ENCODE measurements around the gene TRIM3. TPM values are rescaled to one million over a fixed set of nuclear protein-coding genes. Genes with fewer than 3 reads are reported as not detected.
"Not testable (repeated sequence)": the region's sequence is repeated elsewhere in the genome, so short reads cannot be mapped to it uniquely, and the experiment has no call there.

The TRIM3 gene
- 21.9 TPM for polyA plus RNA-seq (2013, experiment 1 of 4)
- polyA plus RNA-seq (2013, experiment 2 of 4): 18.8 TPM
- polyA plus RNA-seq (2013, experiment 3 of 4): 11.5 TPM
- 13.1 TPM for polyA plus RNA-seq (2013, experiment 4 of 4)

GRCh38 chr11:6473451-6474412 lies at the start of gene TRIM3:
TSS of gene TRIM3 (minus strand) at chr11:6473941. CDS start at chr11:6465695, 8,246 bp downstream.
- Histone ChIP-seq H3K4me3 (ENCODE audit: insufficient read depth, low read depth, low read length) (peak within 1 kb of the TSS; percentile 87), H3K36me3 (ENCODE audit: control insufficient read depth, insufficient read depth, low read length) (peaks cover 16% of the 10 kb centered on the region), H3K4me1 (ENCODE audit: control insufficient read depth, insufficient read depth, low read length) (peaks cover 11% of the 10 kb centered on the region), H3K9me3 (ENCODE audit: control insufficient read depth, low read length) (no peaks in the 10 kb centered on the region), H3K27me3 (ENCODE audit: control insufficient read depth, insufficient read depth, low read length, poor library complexity, severe bottlenecking) (no peaks in the 10 kb centered on the region), H3K27ac (ENCODE audit: insufficient read depth, low read depth, low read length, poor library complexity, severe bottlenecking) (peak within 1 kb of the TSS; percentile 86)
- WGBS, 2 experiments: 1% methylated on average over 87 of the region's 87 CpGs

DNA sequence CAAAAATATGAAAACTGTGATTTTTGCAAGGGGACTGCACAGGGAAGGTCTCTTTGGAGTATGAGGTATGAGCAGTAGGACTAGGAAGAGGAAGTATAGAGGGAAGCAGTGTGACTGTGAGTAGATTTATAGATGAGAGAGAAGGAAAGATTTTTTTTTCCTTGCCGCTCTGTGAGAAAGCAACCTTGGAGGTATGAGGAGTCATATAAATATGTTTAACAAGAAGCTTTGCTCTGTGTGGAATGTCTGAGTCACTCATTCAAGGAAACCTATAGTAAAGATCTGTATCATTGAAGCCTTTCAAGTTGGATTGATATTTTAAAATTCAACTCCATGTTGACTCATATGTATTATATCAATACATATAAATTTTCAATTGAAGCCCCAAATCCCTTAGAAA lies 49.5 kb upstream of the TRIM3 start:
- no peaks in the 10 kb centered on the region for H3K36me3 ChIP-seq (ENCODE audit: control insufficient read depth, insufficient read depth, low read length)
- H3K9me3 ChIP-seq (ENCODE audit: control insufficient read depth, low read length): no peaks in the 10 kb centered on the region
- no peak overlapping the region for H3K4me3 ChIP-seq (ENCODE audit: insufficient read depth, low read depth, low read length)
- 3 to 4% methylated on average over 1 of the region's 1 CpG for WGBS, 2 experiments
- H3K4me1 ChIP-seq (ENCODE audit: control insufficient read depth, insufficient read depth, low read length): no peaks in the 10 kb centered on the region
- no peak overlapping the region for H3K27ac ChIP-seq (ENCODE audit: insufficient read depth, low read depth, low read length, poor library complexity, severe bottlenecking)
- H3K27me3 ChIP-seq (ENCODE audit: control insufficient read depth, insufficient read depth, low read length, poor library complexity, severe bottlenecking): no peaks in the 10 kb centered on the region

- not testable (repeated sequence) for H3K9me3 ChIP-seq (ENCODE audit: control insufficient read depth, low read length); H3K27ac ChIP-seq (ENCODE audit: insufficient read depth, low read depth, low read length, poor library complexity, severe bottlenecking); H3K4me1 ChIP-seq (ENCODE audit: control insufficient read depth, insufficient read depth, low read length); H3K4me3 ChIP-seq (ENCODE audit: insufficient read depth, low read depth, low read length); H3K36me3 ChIP-seq (ENCODE audit: control insufficient read depth, insufficient read depth, low read length); H3K27me3 ChIP-seq (ENCODE audit: control insufficient read depth, insufficient read depth, low read length, poor library complexity, severe bottlenecking)
- WGBS, 2 experiments: 88 to 96% methylated on average over 3 of the region's 3 CpGs
Measured at GRCh38 chr11:6521946-6522345, 48.2 kb upstream of the TRIM3 start.

DNA sequence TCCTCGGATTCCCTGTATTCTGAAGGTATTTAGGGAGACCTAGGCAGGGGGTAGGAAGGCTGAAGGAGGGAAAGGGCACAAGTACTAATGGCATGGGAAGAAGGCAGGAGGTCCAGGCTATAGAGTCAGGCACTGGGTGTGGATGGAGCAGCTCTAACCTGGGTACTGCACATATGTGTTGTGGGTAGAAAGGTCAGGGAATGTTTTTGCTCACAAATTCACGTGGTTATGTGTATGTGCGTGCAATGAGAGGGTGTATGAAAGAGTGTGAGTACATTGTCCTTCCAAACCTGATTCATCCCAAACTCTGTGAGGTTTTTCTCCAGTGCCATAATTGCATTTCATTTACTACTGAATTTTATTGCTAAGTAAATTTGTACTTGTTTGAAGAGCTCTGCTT lies 46.5 kb upstream of the TRIM3 start:
- Histone ChIP-seq H3K36me3 (ENCODE audit: control insufficient read depth, insufficient read depth, low read length) (no peaks in the 10 kb centered on the region), H3K9me3 (ENCODE audit: control insufficient read depth, low read length) (no peaks in the 10 kb centered on the region), H3K27me3 (ENCODE audit: control insufficient read depth, insufficient read depth, low read length, poor library complexity, severe bottlenecking) (no peaks in the 10 kb centered on the region), H3K4me1 (ENCODE audit: control insufficient read depth, insufficient read depth, low read length) (no peaks in the 10 kb centered on the region), H3K4me3 (ENCODE audit: insufficient read depth, low read depth, low read length) (no peak overlapping the region), H3K27ac (ENCODE audit: insufficient read depth, low read depth, low read length, poor library complexity, severe bottlenecking) (no peak overlapping the region)
- WGBS, 2 experiments: 95 to 96% methylated on average over 3 of the region's 3 CpGs

DNA sequence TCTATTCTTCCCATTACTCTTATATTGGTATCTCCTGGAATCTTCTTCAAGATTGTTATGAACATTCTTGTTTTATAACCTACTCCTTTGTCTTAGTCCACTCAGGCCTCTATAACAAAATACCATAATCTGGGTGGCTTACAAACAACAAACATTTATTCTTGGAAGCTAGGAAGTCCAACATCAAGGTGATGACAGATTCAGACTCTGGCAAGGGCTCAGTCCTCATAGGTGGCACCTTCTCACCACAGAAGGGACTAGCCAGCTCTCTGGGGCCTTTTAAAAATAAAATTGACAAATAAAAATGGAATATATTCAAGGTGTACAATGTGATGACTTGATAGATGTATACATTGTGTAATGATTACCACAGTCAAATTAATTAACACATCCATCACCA lies 43.1 kb upstream of the TRIM3 start:
- H3K36me3 ChIP-seq (ENCODE audit: control insufficient read depth, insufficient read depth, low read length): no peaks in the 10 kb centered on the region
- H3K9me3 ChIP-seq (ENCODE audit: control insufficient read depth, low read length): no peaks in the 10 kb centered on the region
- no peaks in the 10 kb centered on the region for H3K27me3 ChIP-seq (ENCODE audit: control insufficient read depth, insufficient read depth, low read length, poor library complexity, severe bottlenecking)
- no peaks in the 10 kb centered on the region for H3K4me1 ChIP-seq (ENCODE audit: control insufficient read depth, insufficient read depth, low read length)
- no peak overlapping the region for H3K4me3 ChIP-seq (ENCODE audit: insufficient read depth, low read depth, low read length)
- H3K27ac ChIP-seq (ENCODE audit: insufficient read depth, low read depth, low read length, poor library complexity, severe bottlenecking): no peak overlapping the region

DNA sequence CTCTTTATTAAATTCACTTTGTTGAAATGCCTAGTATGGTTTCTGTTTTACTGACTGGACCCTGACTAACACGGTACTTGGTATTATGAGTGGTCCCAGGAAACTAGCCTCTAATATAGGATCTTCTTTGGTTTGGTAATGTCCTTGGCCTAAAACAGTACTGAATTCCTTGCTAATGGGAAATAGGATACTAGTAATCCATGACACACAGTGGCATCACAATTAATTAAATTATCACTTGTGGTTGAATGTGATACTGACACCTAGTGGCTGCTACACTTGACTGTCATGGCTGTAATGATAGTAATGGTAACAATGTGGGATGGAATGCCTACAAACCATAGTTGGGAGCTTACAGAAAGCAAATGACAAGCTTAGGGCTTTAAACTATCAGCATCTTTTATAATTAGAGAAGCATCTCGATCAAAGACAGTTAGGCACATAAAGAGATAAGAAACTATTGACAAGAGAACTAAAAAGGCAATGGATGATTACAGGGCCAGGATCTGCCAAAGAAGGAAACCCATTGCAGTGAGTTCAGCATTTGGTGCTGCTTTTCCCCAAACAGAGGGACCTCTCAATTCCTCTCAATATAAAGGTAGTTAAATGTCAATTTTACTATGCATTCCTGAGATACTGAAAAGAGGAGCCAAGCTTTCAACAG lies 32.0 kb upstream of the TRIM3 start:
- WGBS, 2 experiments: 64 to 71% methylated on average over 2 of the region's 2 CpGs
- H3K27me3 ChIP-seq (ENCODE audit: control insufficient read depth, insufficient read depth, low read length, poor library complexity, severe bottlenecking): no peaks in the 10 kb centered on the region
- H3K4me1 ChIP-seq (ENCODE audit: control insufficient read depth, insufficient read depth, low read length): no peaks in the 10 kb centered on the region
- H3K27ac ChIP-seq (ENCODE audit: insufficient read depth, low read depth, low read length, poor library complexity, severe bottlenecking): no peak overlapping the region
- no peak overlapping the region for H3K4me3 ChIP-seq (ENCODE audit: insufficient read depth, low read depth, low read length)
- H3K36me3 ChIP-seq (ENCODE audit: control insufficient read depth, insufficient read depth, low read length): peaks cover 6% of the 10 kb centered on the region
- H3K9me3 ChIP-seq (ENCODE audit: control insufficient read depth, low read length): no peaks in the 10 kb centered on the region

DNA sequence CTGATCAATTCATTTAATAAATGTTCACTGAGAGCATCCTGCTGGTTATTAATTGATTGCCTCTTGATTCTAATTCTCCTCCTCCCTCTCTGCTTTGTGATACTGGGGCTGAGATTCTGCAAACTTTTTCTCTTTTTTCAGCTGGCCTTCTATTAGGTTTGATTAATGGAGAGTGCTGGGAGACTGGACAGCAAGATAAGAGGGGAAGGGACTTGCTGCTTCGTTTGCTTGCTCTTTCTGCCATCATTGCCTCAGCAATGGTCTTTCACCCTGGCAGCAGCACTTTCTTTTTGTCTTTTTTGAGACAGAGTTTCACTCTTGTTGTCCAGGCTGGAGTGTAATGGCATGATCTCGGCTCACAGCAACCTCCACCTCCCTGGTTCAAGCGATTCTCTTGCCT lies 30.4 kb upstream of the TRIM3 start:
- Histone ChIP-seq H3K4me1 (ENCODE audit: control insufficient read depth, insufficient read depth, low read length) (no peaks in the 10 kb centered on the region), H3K36me3 (ENCODE audit: control insufficient read depth, insufficient read depth, low read length) (peaks cover 6% of the 10 kb centered on the region), H3K27ac (ENCODE audit: insufficient read depth, low read depth, low read length, poor library complexity, severe bottlenecking) (no peak overlapping the region), H3K4me3 (ENCODE audit: insufficient read depth, low read depth, low read length) (no peak overlapping the region), H3K9me3 (ENCODE audit: control insufficient read depth, low read length) (no peaks in the 10 kb centered on the region), H3K27me3 (ENCODE audit: control insufficient read depth, insufficient read depth, low read length, poor library complexity, severe bottlenecking) (no peaks in the 10 kb centered on the region)
- WGBS, 2 experiments: 93 to 97% methylated on average over 3 of the region's 3 CpGs

DNA sequence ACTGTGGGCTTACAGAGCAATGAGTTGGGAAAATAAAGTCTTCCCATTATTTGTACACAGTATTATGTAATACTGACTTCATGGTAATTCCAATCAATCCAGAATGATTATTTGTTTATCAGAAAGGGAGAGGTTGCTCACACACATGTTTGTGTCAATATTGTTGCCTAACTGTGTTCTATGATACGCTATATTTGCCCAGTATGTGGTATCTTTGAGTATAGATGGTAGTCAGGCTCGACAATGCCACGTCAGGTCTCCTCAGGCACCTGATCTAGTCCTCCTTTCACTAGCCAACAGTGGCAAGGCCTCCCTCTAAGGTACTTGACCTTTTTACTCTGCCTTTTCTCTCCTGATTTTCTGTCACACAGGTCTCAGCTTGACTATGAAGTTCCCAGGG lies 28.6 kb upstream of the TRIM3 start:
- H3K27ac ChIP-seq (ENCODE audit: insufficient read depth, low read depth, low read length, poor library complexity, severe bottlenecking): no peak overlapping the region
- H3K36me3 ChIP-seq (ENCODE audit: control insufficient read depth, insufficient read depth, low read length): peaks cover 6% of the 10 kb centered on the region
- no peaks in the 10 kb centered on the region for H3K9me3 ChIP-seq (ENCODE audit: control insufficient read depth, low read length)
- no peaks in the 10 kb centered on the region for H3K27me3 ChIP-seq (ENCODE audit: control insufficient read depth, insufficient read depth, low read length, poor library complexity, severe bottlenecking)
- WGBS, 2 experiments: 91 to 98% methylated on average over 3 of the region's 3 CpGs
- H3K4me1 ChIP-seq (ENCODE audit: control insufficient read depth, insufficient read depth, low read length): no peaks in the 10 kb centered on the region
- no peak overlapping the region for H3K4me3 ChIP-seq (ENCODE audit: insufficient read depth, low read depth, low read length)

GRCh38 chr11:6498544-6498943 lies 24.8 kb upstream of the TRIM3 start:
- 94 to 95% methylated on average over 5 of the region's 5 CpGs for WGBS, 2 experiments
- Histone ChIP-seq H3K27ac (ENCODE audit: insufficient read depth, low read depth, low read length, poor library complexity, severe bottlenecking) (no peak overlapping the region), H3K9me3 (ENCODE audit: control insufficient read depth, low read length) (no peaks in the 10 kb centered on the region), H3K4me3 (ENCODE audit: insufficient read depth, low read depth, low read length) (no peak overlapping the region), H3K4me1 (ENCODE audit: control insufficient read depth, insufficient read depth, low read length) (no peaks in the 10 kb centered on the region), H3K27me3 (ENCODE audit: control insufficient read depth, insufficient read depth, low read length, poor library complexity, severe bottlenecking) (no peaks in the 10 kb centered on the region), H3K36me3 (ENCODE audit: control insufficient read depth, insufficient read depth, low read length) (peaks cover 6% of the 10 kb centered on the region)

GRCh38 chr11:6498121-6498520 lies 24.4 kb upstream of the TRIM3 start:
- Histone ChIP-seq H3K9me3 (ENCODE audit: control insufficient read depth, low read length) (no peaks in the 10 kb centered on the region), H3K4me3 (ENCODE audit: insufficient read depth, low read depth, low read length) (no peak overlapping the region), H3K4me1 (ENCODE audit: control insufficient read depth, insufficient read depth, low read length) (no peaks in the 10 kb centered on the region), H3K27me3 (ENCODE audit: control insufficient read depth, insufficient read depth, low read length, poor library complexity, severe bottlenecking) (no peaks in the 10 kb centered on the region), H3K36me3 (ENCODE audit: control insufficient read depth, insufficient read depth, low read length) (peaks cover 6% of the 10 kb centered on the region), H3K27ac (ENCODE audit: insufficient read depth, low read depth, low read length, poor library complexity, severe bottlenecking) (no peak overlapping the region)
- WGBS, 2 experiments: 75 to 85% methylated on average over 6 to 7 of the region's 7 CpGs
